Lower leg skin (tissue), 4 donors: ENCODE measurements around the gene EXOC6B. TPM values are rescaled to one million over a fixed set of nuclear protein-coding genes. Genes with fewer than 3 reads are reported as not detected.

ENCODE experiments used
- DNase-seq, 2 donors: peaks; one replicate each; pipeline ENCODE4 v3.0.0-alpha.2; 2019; ENCODE audit warnings: low spot score in 2 of 2
- H3K4me3 ChIP-seq: fragments of 200-600 bp; sonication (generic); 2 replicates; pipeline ENCODE4 v1.5.1; 2017; ENCODE audit warnings: mild to moderate bottlenecking, low read depth; ENCODE audit not compliant: poor library complexity, severe bottlenecking
- CTCF ChIP-seq, 3 donors: fragments of 450-650 bp; IDR thresholded peaks; one replicate each; pipeline ENCODE4 v1.5.1; 2016; ENCODE audit warnings: antibody characterized with exemption in 3 of 3, mild to moderate bottlenecking in 3 of 3, moderate library complexity in 2 of 3
- POLR2A ChIP-seq, 2 donors: fragments of 450-650 bp; IDR thresholded peaks; one replicate each; pipeline ENCODE4 v1.6.1; 2016 to 2017; ENCODE audit warnings: antibody characterized with exemption in 2 of 2, mild to moderate bottlenecking in 1 of 2, moderate library complexity in 1 of 2
- WGBS, 2 donors: methylation state at CpG; one replicate each; pipeline ENCODE4 v1.1.5; 2018; 5-methylcytosine and 5-hydroxymethylcytosine counted together
- intact Hi-C: fragments of 100-400 bp; cut with DNase I; formaldehyde crosslinking; loops from one replicate; pipeline ENCODE4 v1.15.0; 2023; ENCODE audit warnings: low total_unique reads
- total RNA-seq, 4 donors: library from RNA; depleted of rRNA; stranded (reverse); fragments of >200 nt; gene quantifications; one replicate each; pipeline ENCODE4 v1.1.0, GENCODE V29; 2016

The EXOC6B gene
- total RNA-seq, 4 donors from 2014 or later = 85.8 to 164 (median 103) TPM

GRCh38 chr2:72828840-72829507, 3.1 kb upstream of the EXOC6B start:
- H3K4me3 ChIP-seq = no peak overlapping the region
- TF ChIP-seq POLR2A (IDR thresholded peaks at IDR 0.05) (no peak), CTCF (IDR thresholded peaks at IDR 0.05) (no peak)
- 71 to 75% methylated on average over 6 of the region's 6 CpGs for WGBS, 2 donors
- no peak for DNase-seq
- intact Hi-C loops = no loop called here

- H3K4me3 ChIP-seq = no peak overlapping the region
- TF ChIP-seq CTCF (IDR thresholded peaks at IDR 0.05) (no peak), POLR2A (IDR thresholded peaks at IDR 0.05) (no peak)
- 47 to 55% methylated on average over 5 of the region's 5 CpGs for WGBS, 2 donors
- intact Hi-C loops = no loop called here
- DNase-seq = no peak
These were observed 2.3 kb upstream of the EXOC6B start for GRCh38 chr2:72827966-72828646.

GRCh38 chr2:72827487-72827886, 1.7 kb upstream of the EXOC6B start:
- TF ChIP-seq POLR2A (IDR thresholded peaks at IDR 0.05) (no peak), CTCF (IDR thresholded peaks at IDR 0.05) (no peak)
- no peak overlapping the region for H3K4me3 ChIP-seq
- WGBS, 2 donors = 63 to 65% methylated on average over 1 of the region's 1 CpG

DNA sequence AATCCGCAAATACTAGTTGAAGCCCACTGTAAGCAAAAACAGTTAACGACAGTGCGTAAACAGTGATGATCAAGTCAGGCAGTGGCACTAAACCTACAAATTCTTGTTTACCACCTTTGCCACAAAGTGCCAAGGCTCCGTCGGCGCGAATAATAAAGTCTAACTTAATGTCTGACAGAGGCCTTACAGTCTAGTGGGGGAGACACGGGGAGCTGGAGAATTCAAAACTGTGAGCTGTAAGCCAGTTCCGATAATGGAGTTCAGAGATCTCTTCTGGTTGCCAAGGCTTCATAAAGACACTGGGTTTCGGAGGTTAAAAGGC, 284 bp upstream of the EXOC6B start:
- DNase-seq = no peak
- TF ChIP-seq POLR2A (IDR thresholded peaks at IDR 0.05) (no peak), CTCF (IDR thresholded peaks at IDR 0.05) (no peak)
- H3K4me3 ChIP-seq = no peak overlapping the region
- WGBS, 2 donors = 65 to 66% methylated on average over 10 of the region's 10 CpGs
- intact Hi-C loops = no loop called here

More at GRCh38 chr2:72827487-72827886, 1.7 kb upstream of the EXOC6B start:
- intact Hi-C loops = no loop called here
- no peak for DNase-seq

GRCh38 chr2:72824224-72824842, 1.5 kb downstream of the EXOC6B start:
- intact Hi-C loops = no loop called here
- DNase-seq = peak in 1 of 2 donors; percentile 43
- TF ChIP-seq POLR2A (IDR thresholded peaks at IDR 0.05) (no peak), CTCF (IDR thresholded peaks at IDR 0.05) (no peak)
- WGBS, 2 donors = 49 to 54% methylated on average over 4 of the region's 4 CpGs
- H3K4me3 ChIP-seq = no peak overlapping the region
